ENCODE data around the gene EBF3. TPM values are rescaled to one million over a fixed set of nuclear protein-coding genes. Genes with fewer than 3 reads are reported as not detected.

Gene EBF3
- total RNA-seq, 2 experiments from 2014 or later: not detected

DNA sequence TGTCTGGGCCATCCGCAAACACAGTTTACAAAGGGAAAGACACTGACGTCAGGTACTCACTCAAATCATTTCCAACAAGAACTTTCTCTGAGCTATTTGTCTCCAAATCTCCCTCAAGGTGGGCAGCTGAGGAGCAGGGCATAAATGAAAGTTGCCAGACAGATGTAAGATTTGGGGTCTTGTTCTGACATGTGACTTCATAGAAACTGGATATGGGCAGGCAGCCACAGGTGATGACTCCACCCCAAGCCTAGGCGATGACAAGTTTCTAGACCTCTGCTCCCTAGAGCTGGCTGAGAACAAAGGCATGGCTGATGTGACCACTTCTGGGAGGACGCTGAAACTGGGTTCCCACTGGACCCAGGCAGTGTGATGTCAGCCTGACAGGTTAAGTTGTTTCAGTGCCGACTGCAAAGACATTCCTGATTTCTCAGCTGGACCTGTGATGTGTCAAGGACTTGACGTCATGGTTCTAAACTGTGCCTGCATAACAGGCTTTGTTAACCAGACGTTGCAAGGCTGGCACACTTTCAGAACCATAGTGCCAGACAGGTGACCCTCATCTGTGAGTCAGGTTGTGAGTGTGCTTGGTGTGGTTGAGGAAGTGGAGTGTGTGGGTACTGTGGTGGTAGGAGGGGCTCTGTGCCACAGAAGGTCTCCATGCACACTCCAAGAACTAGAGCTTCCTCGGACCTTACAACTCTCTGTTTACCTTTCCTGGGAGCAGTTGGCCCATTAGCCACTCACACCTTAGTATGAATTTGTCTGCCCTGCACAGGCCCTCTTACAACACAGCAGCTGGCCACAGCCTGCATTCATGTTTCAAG, 39.9 kb upstream of the EBF3 start:
- no peak for ATAC-seq (ENCODE audit: poor library complexity)
- POLR2A ChIA-PET: no interaction called here
- no peak overlapping the region for H3K4me3 Mint-ChIP-seq
- H3K9me3 Mint-ChIP-seq: no peaks in the 10 kb centered on the region
- peaks cover 0 to 1% of the 10 kb centered on the region in 2 experiments for H3K27me3 ChIP-seq (ENCODE audit: control insufficient read depth in 1 of 2, insufficient read depth in 2 of 2, low read length in 2 of 2)
- peaks cover 3 to 23% of the 10 kb centered on the region in 2 experiments for H3K9me3 ChIP-seq (ENCODE audit: control insufficient read depth in 1 of 2, insufficient read depth in 1 of 2, low read length in 2 of 2)
- CTCF ChIA-PET: no interaction called here
- H3K4me1 ChIP-seq (ENCODE audit: insufficient read depth, low read length): no peaks in the 10 kb centered on the region
- TF ChIP-seq, protein P1, sequence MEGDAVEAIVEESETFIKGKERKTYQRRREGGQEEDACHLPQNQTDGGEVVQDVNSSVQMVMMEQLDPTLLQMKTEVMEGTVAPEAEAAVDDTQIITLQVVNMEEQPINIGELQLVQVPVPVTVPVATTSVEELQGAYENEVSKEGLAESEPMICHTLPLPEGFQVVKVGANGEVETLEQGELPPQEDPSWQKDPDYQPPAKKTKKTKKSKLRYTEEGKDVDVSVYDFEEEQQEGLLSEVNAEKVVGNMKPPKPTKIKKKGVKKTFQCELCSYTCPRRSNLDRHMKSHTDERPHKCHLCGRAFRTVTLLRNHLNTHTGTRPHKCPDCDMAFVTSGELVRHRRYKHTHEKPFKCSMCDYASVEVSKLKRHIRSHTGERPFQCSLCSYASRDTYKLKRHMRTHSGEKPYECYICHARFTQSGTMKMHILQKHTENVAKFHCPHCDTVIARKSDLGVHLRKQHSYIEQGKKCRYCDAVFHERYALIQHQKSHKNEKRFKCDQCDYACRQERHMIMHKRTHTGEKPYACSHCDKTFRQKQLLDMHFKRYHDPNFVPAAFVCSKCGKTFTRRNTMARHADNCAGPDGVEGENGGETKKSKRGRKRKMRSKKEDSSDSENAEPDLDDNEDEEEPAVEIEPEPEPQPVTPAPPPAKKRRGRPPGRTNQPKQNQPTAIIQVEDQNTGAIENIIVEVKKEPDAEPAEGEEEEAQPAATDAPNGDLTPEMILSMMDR (IDR thresholded peaks at IDR 0.05): no peak
- H3K4me1 Mint-ChIP-seq (ENCODE audit: low read depth): no peaks in the 10 kb centered on the region
- H3K36me3 ChIP-seq (ENCODE audit: insufficient read depth, low read length): no peaks in the 10 kb centered on the region
- peaks cover 52% of the 10 kb centered on the region for H3K27me3 Mint-ChIP-seq
- H3K27ac ChIP-seq (ENCODE audit: low read depth in 1 of 2, low read length in 2 of 2): no peak overlapping the region
- no peak overlapping the region for H3K4me3 ChIP-seq (ENCODE audit: low read length)
- no peak overlapping the region for H3K27ac Mint-ChIP-seq
- H3K36me3 Mint-ChIP-seq (ENCODE audit: low read depth): no peaks in the 10 kb centered on the region
- intact Hi-C loops (cut with DNase I, micrococcal nuclease): no loop called here
- DNase-seq: no peak

DNA sequence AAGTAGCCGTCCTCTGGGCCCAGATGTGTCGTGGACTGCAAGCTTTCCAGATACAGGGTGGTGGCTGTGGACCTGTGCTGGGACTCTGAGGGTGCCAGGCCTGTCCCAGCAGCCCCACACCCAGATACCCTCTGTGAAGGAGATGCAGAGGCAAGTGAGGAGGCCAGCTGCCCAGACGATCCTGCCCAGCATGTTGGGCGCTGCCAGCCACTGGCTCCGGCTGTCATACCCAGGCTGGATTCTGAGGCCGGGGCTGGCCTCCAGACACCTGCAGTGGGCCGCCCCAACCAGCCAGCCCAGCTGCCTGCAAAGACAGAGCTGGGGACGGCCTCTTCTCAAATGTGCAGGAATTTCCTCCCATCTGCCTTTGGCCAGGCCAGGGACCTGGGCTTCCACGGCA, 39.1 kb upstream of the EBF3 start:
- TF ChIP-seq, protein P1 (IDR thresholded peaks at IDR 0.05): no peak
- intact Hi-C loops (cut with DNase I, micrococcal nuclease): no loop called here

DNA sequence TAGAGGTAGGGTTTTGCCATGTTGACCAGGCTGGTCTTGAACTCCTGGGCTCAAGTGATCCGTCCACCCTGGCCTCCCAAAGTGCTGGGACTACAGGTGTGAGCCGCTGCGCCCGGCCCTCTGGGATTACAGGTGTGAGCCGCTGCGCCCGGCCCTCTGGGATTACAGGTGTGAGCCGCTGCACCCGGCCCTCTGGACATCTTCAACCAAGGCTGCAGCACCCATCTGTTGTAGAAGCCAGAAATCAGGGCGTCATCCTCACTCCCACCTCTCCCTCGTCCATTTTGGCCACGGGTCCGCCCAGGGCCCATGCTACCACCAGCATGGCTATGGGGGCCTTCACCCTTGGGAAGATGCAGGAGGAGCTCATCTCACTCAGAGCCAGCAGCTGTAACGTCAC, 38.5 kb upstream of the EBF3 start:
- H3K27ac ChIP-seq (ENCODE audit: low read depth in 1 of 2, low read length in 2 of 2): no peak overlapping the region
- H3K36me3 ChIP-seq (ENCODE audit: insufficient read depth, low read length): no peaks in the 10 kb centered on the region
- no peaks in the 10 kb centered on the region for H3K4me1 Mint-ChIP-seq (ENCODE audit: low read depth)
- H3K4me3 Mint-ChIP-seq: no peak overlapping the region
- H3K4me1 ChIP-seq (ENCODE audit: insufficient read depth, low read length): no peaks in the 10 kb centered on the region
- no peak for ATAC-seq (ENCODE audit: poor library complexity)
- intact Hi-C loops (cut with DNase I, micrococcal nuclease): no loop called here
- H3K27me3 ChIP-seq (ENCODE audit: control insufficient read depth in 1 of 2, insufficient read depth in 2 of 2, low read length in 2 of 2): peaks cover 0 to 4% of the 10 kb centered on the region in 2 experiments
- DNase-seq: no peak
- peaks cover 55% of the 10 kb centered on the region for H3K27me3 Mint-ChIP-seq
- no peak overlapping the region for H3K27ac Mint-ChIP-seq
- peaks cover 3 to 23% of the 10 kb centered on the region in 2 experiments for H3K9me3 ChIP-seq (ENCODE audit: control insufficient read depth in 1 of 2, insufficient read depth in 1 of 2, low read length in 2 of 2)
- H3K9me3 Mint-ChIP-seq: peaks cover 8% of the 10 kb centered on the region
- TF ChIP-seq, protein P1 (IDR thresholded peaks at IDR 0.05): no peak
- CTCF ChIA-PET: no interaction called here
- H3K4me3 ChIP-seq (ENCODE audit: low read length): no peak overlapping the region
- POLR2A ChIA-PET: no interaction called here
- H3K36me3 Mint-ChIP-seq (ENCODE audit: low read depth): no peaks in the 10 kb centered on the region

More for the DNA sequence above, 39.1 kb upstream of the EBF3 start:
- Histone ChIP-seq H3K9me3 (ENCODE audit: control insufficient read depth in 1 of 2, insufficient read depth in 1 of 2, low read length in 2 of 2) (peaks cover 3 to 23% of the 10 kb centered on the region in 2 experiments), H3K27ac (ENCODE audit: low read depth in 1 of 2, low read length in 2 of 2) (no peak overlapping the region), H3K4me3 (ENCODE audit: low read length) (no peak overlapping the region), H3K27me3 (ENCODE audit: control insufficient read depth in 1 of 2, insufficient read depth in 2 of 2, low read length in 2 of 2) (peaks cover 0 to 4% of the 10 kb centered on the region in 2 experiments), H3K36me3 (ENCODE audit: insufficient read depth, low read length) (no peaks in the 10 kb centered on the region), H3K4me1 (ENCODE audit: insufficient read depth, low read length) (no peaks in the 10 kb centered on the region)
- ChIA-PET POLR2A (no interaction called here), CTCF (no interaction called here)
- Mint-ChIP-seq H3K27ac (no peak overlapping the region), H3K4me3 (no peak overlapping the region), H3K27me3 (peaks cover 52% of the 10 kb centered on the region), H3K9me3 (peaks cover 5% of the 10 kb centered on the region), H3K36me3 (ENCODE audit: low read depth) (no peaks in the 10 kb centered on the region), H3K4me1 (ENCODE audit: low read depth) (no peaks in the 10 kb centered on the region)
- DNase-seq (no peak), ATAC-seq (ENCODE audit: poor library complexity) (no peak)
